H1 (cell line): Measurements from ENCODE around the gene VPS41. TPM values are rescaled to one million over a fixed set of nuclear protein-coding genes. Genes with fewer than 3 reads are reported as not detected.

ENCODE experiments used
- CTCF ChIA-PET: fragments of 300-600 bp; sonication (Branson Sonifier 250); formaldehyde crosslinking; loops from one replicate; lab custom pipeline; 2021; ENCODE audit not compliant: partially characterized antibody; lab: Charles Lee
- POLR2A ChIA-PET: fragments of 300-600 bp; sonication (Branson Sonifier 250); formaldehyde crosslinking; loops from one replicate; lab custom pipeline; 2021; ENCODE audit warnings: inconsistent platforms; ENCODE audit not compliant: partially characterized antibody; lab: Charles Lee
- DNase-seq, 2 experiments: peaks; one replicate each; pipeline versions ENCODE4 v3.0.0 to v3.0.0-alpha.2; 2010 to 2022; ENCODE audit warnings: low spot score in 2 of 2, low read depth in 1 of 2, mixed read lengths in 1 of 2
- FAIRE-seq: peaks from 2 replicates; lab custom pipeline; 2011; peaks lifted over from hg19 to GRCh38; lab: Jason Lieb, UNC
- H2AFZ ChIP-seq: 2 replicates; pipeline ENCODE4 v1.8.1; 2012; ENCODE audit warnings: low read length, inconsistent platforms
- H2AK5ac ChIP-seq: 2 replicates; pipeline ENCODE4 v1.6.1; 2013; ENCODE audit warnings: low read depth, low read length
- H2BK120ac ChIP-seq: replicated peaks from 2 replicates; pipeline ENCODE3; 2013; ENCODE audit warnings: low read depth, low read length, inconsistent platforms
- H2BK12ac ChIP-seq: 2 replicates; pipeline ENCODE4 v1.6.1; 2013; ENCODE audit warnings: low read depth, low read length
- H2BK15ac ChIP-seq: 2 replicates; pipeline ENCODE4 v1.6.1; 2013; ENCODE audit warnings: low read length
- H2BK20ac ChIP-seq: 2 replicates; pipeline ENCODE4 v1.6.1; 2013; ENCODE audit warnings: low read length
- H2BK5ac ChIP-seq: 2 replicates; pipeline ENCODE4 v1.6.1; 2013; ENCODE audit warnings: low read depth, low read length
- H3K14ac ChIP-seq: 2 replicates; pipeline ENCODE4 v1.6.1; 2013; ENCODE audit warnings: inconsistent platforms; ENCODE audit not compliant: insufficient read length
- H3K18ac ChIP-seq: 2 replicates; pipeline ENCODE4 v1.6.1; 2013; ENCODE audit warnings: low read length; ENCODE audit errors: extremely low read depth
- H3K23ac ChIP-seq: 2 replicates; pipeline ENCODE4 v1.6.1; 2013; ENCODE audit warnings: inconsistent platforms; ENCODE audit not compliant: insufficient read length
- H3K23me2 ChIP-seq: 2 replicates; pipeline ENCODE4 v1.6.1; 2013; ENCODE audit warnings: low read depth, low read length
- H3K27ac ChIP-seq: 2 replicates; pipeline ENCODE4 v1.6.1; 2011; ENCODE audit warnings: low read depth, low read length, inconsistent platforms
- H3K27me3 ChIP-seq, 4 experiments: replicated peaks in 1 of 4; 1 replicate in 1 of 4; 2 replicates in 3 of 4; pipeline versions ENCODE4 v1.6.1 to v1.8.1; 2011 to 2013; ENCODE audit warnings: low read length in 3 of 4, mild to moderate bottlenecking in 3 of 4, inconsistent platforms in 2 of 4, mixed read lengths in 2 of 4, moderate library complexity in 1 of 4; ENCODE audit not compliant: control insufficient read depth in 3 of 4, insufficient read depth in 3 of 4; ENCODE audit errors: extremely low read depth in 1 of 4
- H3K36me3 ChIP-seq, 4 experiments: 2 replicates each; pipeline versions ENCODE4 v1.6.1 to v1.8.1; 2011 to 2013; ENCODE audit warnings: mild to moderate bottlenecking in 4 of 4, low read length in 3 of 4, moderate library complexity in 2 of 4, control low read depth in 1 of 4, inconsistent platforms in 1 of 4; ENCODE audit not compliant: insufficient read depth in 4 of 4, control insufficient read depth in 2 of 4
- H3K4ac ChIP-seq: replicated peaks from 2 replicates; pipeline ENCODE3; 2013; ENCODE audit warnings: low read length, low read depth, mixed read lengths, inconsistent platforms; ENCODE audit not compliant: insufficient read length
- H3K4me1 ChIP-seq, 4 experiments: replicated peaks in 1 of 4; 1 replicate in 1 of 4; 2 replicates in 3 of 4; pipeline versions ENCODE4 v1.6.1 to v1.8.1; 2011 to 2013; ENCODE audit warnings: low read length in 3 of 4, inconsistent platforms in 2 of 4, mixed read lengths in 1 of 4; ENCODE audit not compliant: insufficient read depth in 4 of 4, control insufficient read depth in 3 of 4
- H3K4me2 ChIP-seq, 2 experiments: 2 replicates each; pipeline versions ENCODE4 v1.6.1 to v1.8.1; 2011 to 2013; ENCODE audit warnings: low read depth in 2 of 2, low read length in 2 of 2, control low read depth in 1 of 2, inconsistent platforms in 1 of 2, mild to moderate bottlenecking in 1 of 2; ENCODE audit not compliant: insufficient read depth in 1 of 2
- H3K4me3 ChIP-seq, 4 experiments: fragments of 200-600, 300-600 bp in 1 of 4; sonication (generic), shearing (Covaris generic), sonication (Bioruptor Twin) in 1 of 4; 2 replicates each; pipeline versions ENCODE4 v1.5.1 to v1.8.1; 2011 to 2016; ENCODE audit warnings: low read length in 4 of 4, low read depth in 3 of 4, control low read depth in 2 of 4, inconsistent platforms in 2 of 4, mild to moderate bottlenecking in 2 of 4, mixed read lengths in 1 of 4, moderate library complexity in 1 of 4; ENCODE audit not compliant: insufficient read depth in 2 of 4; ENCODE audit errors: extremely low read depth in 1 of 4
- H3K56ac ChIP-seq: replicated peaks from 2 replicates; pipeline ENCODE3; 2013; ENCODE audit warnings: low read depth, mild to moderate bottlenecking, mixed read lengths, low read length, inconsistent platforms; ENCODE audit not compliant: insufficient read length
- H3K79me1 ChIP-seq: 2 replicates; pipeline ENCODE4 v1.6.1; 2013; ENCODE audit warnings: low read depth, low read length, control low read depth
- H3K79me2 ChIP-seq, 2 experiments: 2 replicates each; pipeline versions ENCODE4 v1.6.1 to v1.8.1; 2012 to 2013; ENCODE audit warnings: low read length in 2 of 2, mild to moderate bottlenecking in 2 of 2, inconsistent platforms in 1 of 2; ENCODE audit not compliant: insufficient read depth in 2 of 2, control insufficient read depth in 1 of 2
- H3K9ac ChIP-seq, 4 experiments: replicated peaks in 1 of 4; 1 replicate in 1 of 4; 2 replicates in 3 of 4; pipeline versions ENCODE4 v1.6.1 to v1.8.1; 2011 to 2013; ENCODE audit warnings: low read depth in 3 of 4, low read length in 3 of 4, control low read depth in 2 of 4, mild to moderate bottlenecking in 2 of 4, moderate library complexity in 2 of 4, inconsistent platforms in 1 of 4; ENCODE audit errors: extremely low read depth in 1 of 4
- H3K9me3 ChIP-seq, 2 experiments: 2 replicates each; pipeline versions ENCODE4 v1.6.1 to v1.8.1; 2012 to 2013; ENCODE audit warnings: mild to moderate bottlenecking in 2 of 2, moderate library complexity in 2 of 2, control low read depth in 1 of 2, inconsistent platforms in 1 of 2, low read depth in 1 of 2, low read length in 1 of 2, mixed read lengths in 1 of 2; ENCODE audit not compliant: insufficient read depth in 2 of 2
- H4K20me1 ChIP-seq, 2 experiments: replicated peaks in 1 of 2; 2 replicates each; pipeline versions ENCODE3 to v1.8.1; 2011 to 2013; ENCODE audit warnings: inconsistent platforms in 2 of 2, low read length in 2 of 2, mild to moderate bottlenecking in 1 of 2; ENCODE audit not compliant: insufficient read depth in 2 of 2, control insufficient read depth in 1 of 2
- H4K5ac ChIP-seq: 2 replicates; pipeline ENCODE4 v1.6.1; 2013; ENCODE audit warnings: low read length, low read depth, mixed read lengths, inconsistent platforms; ENCODE audit not compliant: insufficient read length
- H4K8ac ChIP-seq: 2 replicates; pipeline ENCODE4 v1.8.0; 2013; ENCODE audit warnings: mild to moderate bottlenecking, moderate library complexity, low read length, inconsistent platforms; ENCODE audit not compliant: insufficient read depth; ENCODE audit errors: extremely low read depth
- H4K91ac ChIP-seq: replicated peaks from 2 replicates; pipeline ENCODE3; 2013; ENCODE audit warnings: low read length, mixed read lengths, inconsistent platforms; ENCODE audit not compliant: insufficient read length
- JUND ChIP-seq: IDR thresholded peaks from 2 replicates; pipeline ENCODE4 v1.6.1; 2011; ENCODE audit warnings: mild to moderate bottlenecking, improper control_type of control experiment, low read length
- KDM4A ChIP-seq: IDR thresholded peaks from one replicate; pipeline ENCODE4 v1.7.1; 2012; ENCODE audit warnings: low read depth, mild to moderate bottlenecking, moderate library complexity, low read length, inconsistent platforms; ENCODE audit not compliant: severe bottlenecking
- RFX5 ChIP-seq: IDR thresholded peaks from 2 replicates; pipeline ENCODE4 v1.6.1; 2011; ENCODE audit warnings: low read depth, low read length, improper control_type of control experiment, borderline replicate concordance
- WGBS, 2 experiments: shearing (Covaris generic) in 1 of 2; methylation state at CpG; one replicate each; pipeline versions ENCODE4 v1.1.6 to v1.1.7; 2013 to 2015; ENCODE audit warnings: low lambda C conversion rate in 2 of 2, mixed read lengths in 2 of 2, inconsistent platforms in 1 of 2, low coverage in 1 of 2, missing lambda C conversion rate in 1 of 2; ENCODE audit not compliant: insufficient replicate concordance in 2 of 2, insufficient coverage in 1 of 2, insufficient read length in 1 of 2; ENCODE audit errors: extremely low coverage in 1 of 2, missing lambda C conversion rate in 1 of 2; 5-methylcytosine and 5-hydroxymethylcytosine counted together
- polyA plus RNA-seq, 7 experiments: library from polyadenylated mRNA; depleted of rRNA in 3 of 7; stranded (reverse) in 5 of 7; unstranded in 2 of 7; fragments of >200 nt in 5 of 7; fragments of 200-250 nt in 2 of 7; gene quantifications; 1 replicate in 5 of 7; 2 replicates in 1 of 7; 4 replicates in 1 of 7; pipeline versions ENCODE4 v1.2.1 to v1.2.3, GENCODE V29; 2011 to 2013; ENCODE audit warnings: missing spikeins in 2 of 7, mixed read lengths in 2 of 7
- total RNA-seq: library from RNA; stranded (reverse); fragmentation: NEBNext Ultra II Directional; extraction: Animal tissue kit (Norgen Biotek cat#: 25700); gene quantifications from 2 replicates; pipeline ENCODE4 v1.2.1, GENCODE V29; 2021

VPS41 gene
- total and polyA plus RNA-seq, 2 of the 8 experiments (the other 6 are each of a cell fraction or from before 2014, with no cell fraction given) = 10.7 to 63.3 TPM

- TF ChIP-seq RFX5 (no peak), KDM4A (no peak), JUND (no peak)
- H3K56ac ChIP-seq = no peak overlapping the region
- ChIA-PET POLR2A (no interaction called here), CTCF (interaction anchor here (1.0 kb wide), 1 partner anchor 56 kb away, joined by 3 read pairs; no protein-coding TSS in a partner anchor)
- no peak overlapping the region for H3K14ac ChIP-seq
- no peaks in the 10 kb centered on the region for H3K4me1 ChIP-seq
- no peak overlapping the region for H2BK15ac ChIP-seq
- no peaks in the 10 kb centered on the region for H3K23me2 ChIP-seq
- H3K4me3 ChIP-seq = no peak overlapping the region
- DNase-seq (no peak), FAIRE-seq (no peak)
- H2BK5ac ChIP-seq = no peak overlapping the region
- H2BK12ac ChIP-seq = no peak overlapping the region
- H2BK20ac ChIP-seq = no peak overlapping the region
- no peak overlapping the region for H3K23ac ChIP-seq
- no peaks in the 10 kb centered on the region for H3K9me3 ChIP-seq
- 89% methylated on average over 3 of the region's 3 CpGs; no CpG with 5 or more reads in 1 of the 2 experiments for WGBS, 2 experiments
- H3K27ac ChIP-seq = no peak overlapping the region
- H3K36me3 ChIP-seq = no peaks in the 10 kb centered on the region; a peak in 1 of 8 replicates
- no peak overlapping the region for H2AK5ac ChIP-seq
- no peaks in the 10 kb centered on the region for H3K79me2 ChIP-seq
- no peak overlapping the region for H2AFZ ChIP-seq
- H3K9ac ChIP-seq = no peak overlapping the region
- no peaks in the 10 kb centered on the region for H4K20me1 ChIP-seq
- no peak overlapping the region for H4K5ac ChIP-seq
- H4K91ac ChIP-seq = no peak overlapping the region
- no peak overlapping the region for H3K18ac ChIP-seq
- H3K4me2 ChIP-seq = no peak overlapping the region
- no peak overlapping the region for H3K4ac ChIP-seq
- H3K79me1 ChIP-seq = no peaks in the 10 kb centered on the region
- H4K8ac ChIP-seq = no peak overlapping the region
- H3K27me3 ChIP-seq = no peaks in the 10 kb centered on the region
- H2BK120ac ChIP-seq = no peak overlapping the region
Measured at GRCh38 chr7:38824948-38825347, 84.0 kb downstream of the VPS41 start.
